Neural crest cell (in vitro differentiated cells): ENCODE results near the gene ARMH1. TPM values are rescaled to one million over a fixed set of nuclear protein-coding genes. Genes with fewer than 3 reads are reported as not detected.
A peak's percentile ranks its signal among the peaks of the same experiment; 100 is the strongest.

Source experiments
- DNase-seq: peaks from one replicate; pipeline ENCODE4 v3.0.0; 2021; ENCODE audit warnings: low read depth, mixed read lengths, low spot score
- H3K27ac Mint-ChIP-seq: one replicate; pipeline ENCODE4 v1.8.0; 2021; ENCODE audit warnings: mild to moderate bottlenecking, mixed read lengths; ENCODE audit not compliant: unreplicated experiment
- H3K27me3 Mint-ChIP-seq: 2 replicates; pipeline ENCODE4 v1.8.0; 2021; ENCODE audit warnings: low read depth, mild to moderate bottlenecking, mixed read lengths
- H3K36me3 Mint-ChIP-seq: 2 replicates; pipeline ENCODE4 v1.8.0; 2021; ENCODE audit warnings: low read depth, mild to moderate bottlenecking, mixed read lengths
- H3K4me1 Mint-ChIP-seq: 2 replicates; pipeline ENCODE4 v1.8.0; 2021; ENCODE audit warnings: mixed read lengths
- H3K4me3 Mint-ChIP-seq: one replicate; pipeline ENCODE4 v1.8.0; 2021; ENCODE audit warnings: mild to moderate bottlenecking, mixed read lengths
- H3K9me3 Mint-ChIP-seq: 2 replicates; pipeline ENCODE4 v1.8.0; 2021; ENCODE audit warnings: mixed read lengths
- CTCF ChIP-seq: fragments of 200-600 bp; sonication (generic); conservative IDR thresholded peaks from 2 replicates; pipeline ENCODE4 v1.5.0; 2021; ENCODE audit warnings: antibody characterized with exemption, mild to moderate bottlenecking
- total RNA-seq: library from RNA; stranded (reverse); gene quantifications from 2 replicates; pipeline ENCODE4 v1.2.1, GENCODE V29; 2021

The ARMH1 gene
- total RNA-seq, 1 donor from 2014 or later, result 5.6 TPM

GRCh38 chr1:44693900-44694299, 19.4 kb downstream of the ARMH1 start:
- peak overlapping the region; percentile 4 for H3K27ac Mint-ChIP-seq
- no peaks in the 10 kb centered on the region for H3K27me3 Mint-ChIP-seq
- no peak overlapping the region for H3K4me3 Mint-ChIP-seq
- no peaks in the 10 kb centered on the region for H3K9me3 Mint-ChIP-seq
- no peak for DNase-seq
- no peak for TF ChIP-seq CTCF
- H3K36me3 Mint-ChIP-seq, result no peaks in the 10 kb centered on the region
- H3K4me1 Mint-ChIP-seq, result no peaks in the 10 kb centered on the region

- Mint-ChIP-seq H3K9me3 (no peaks in the 10 kb centered on the region), H3K4me1 (no peaks in the 10 kb centered on the region), H3K4me3 (no peak overlapping the region), H3K27me3 (no peaks in the 10 kb centered on the region), H3K36me3 (no peaks in the 10 kb centered on the region), H3K27ac (no peak overlapping the region)
- no peak for TF ChIP-seq CTCF
- DNase-seq, result no peak
Measured at GRCh38 chr1:44694863-44695478, 20.5 kb downstream of the ARMH1 start.

GRCh38 chr1:44695671-44696070, 21.2 kb downstream of the ARMH1 start:
- Mint-ChIP-seq H3K36me3 (no peaks in the 10 kb centered on the region), H3K27ac (no peak overlapping the region), H3K4me1 (peaks cover 1% of the 10 kb centered on the region), H3K4me3 (no peak overlapping the region), H3K9me3 (no peaks in the 10 kb centered on the region), H3K27me3 (no peaks in the 10 kb centered on the region)
- no peak for TF ChIP-seq CTCF
- no peak for DNase-seq

- no peaks in the 10 kb centered on the region for H3K27me3 Mint-ChIP-seq
- no peak overlapping the region for H3K27ac Mint-ChIP-seq
- no peaks in the 10 kb centered on the region for H3K9me3 Mint-ChIP-seq
- H3K4me1 Mint-ChIP-seq, result peaks cover 6% of the 10 kb centered on the region
- no peaks in the 10 kb centered on the region for H3K36me3 Mint-ChIP-seq
- TF ChIP-seq CTCF, result no peak
- no peak overlapping the region for H3K4me3 Mint-ChIP-seq
- no peak for DNase-seq
Measured at GRCh38 chr1:44696101-44696500, 21.6 kb downstream of the ARMH1 start.

GRCh38 chr1:44696789-44697345, 22.4 kb downstream of the ARMH1 start:
- DNase-seq, result no peak
- H3K9me3 Mint-ChIP-seq, result no peaks in the 10 kb centered on the region
- TF ChIP-seq CTCF, result no peak
- H3K4me1 Mint-ChIP-seq, result peaks cover 10% of the 10 kb centered on the region
- no peaks in the 10 kb centered on the region for H3K36me3 Mint-ChIP-seq
- no peak overlapping the region for H3K27ac Mint-ChIP-seq
- H3K27me3 Mint-ChIP-seq, result no peaks in the 10 kb centered on the region
- no peak overlapping the region for H3K4me3 Mint-ChIP-seq
